ENCODE results near the gene WSCD2.

Gene WSCD2

DNA sequence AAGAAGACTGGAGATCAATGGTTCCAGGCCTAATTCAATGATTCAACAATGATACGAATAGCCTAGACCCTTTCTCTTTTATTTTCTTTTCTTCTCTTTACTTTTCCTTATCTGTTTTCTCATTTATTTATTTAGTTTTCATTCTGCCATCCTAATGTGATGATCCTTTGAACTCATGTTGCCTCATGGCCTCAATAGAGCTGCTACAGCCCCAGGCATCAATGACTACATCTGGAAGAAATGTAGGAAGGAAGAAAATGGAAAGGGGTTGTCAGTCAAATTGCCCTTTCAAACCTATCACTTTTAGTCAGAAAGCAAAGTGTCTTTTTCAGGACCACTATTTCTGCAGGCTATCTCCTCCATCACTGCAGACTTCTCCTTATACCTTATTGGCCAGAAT lies 140.1 kb downstream of the WSCD2 start:
- TF ChIP-seq, protein P1, sequence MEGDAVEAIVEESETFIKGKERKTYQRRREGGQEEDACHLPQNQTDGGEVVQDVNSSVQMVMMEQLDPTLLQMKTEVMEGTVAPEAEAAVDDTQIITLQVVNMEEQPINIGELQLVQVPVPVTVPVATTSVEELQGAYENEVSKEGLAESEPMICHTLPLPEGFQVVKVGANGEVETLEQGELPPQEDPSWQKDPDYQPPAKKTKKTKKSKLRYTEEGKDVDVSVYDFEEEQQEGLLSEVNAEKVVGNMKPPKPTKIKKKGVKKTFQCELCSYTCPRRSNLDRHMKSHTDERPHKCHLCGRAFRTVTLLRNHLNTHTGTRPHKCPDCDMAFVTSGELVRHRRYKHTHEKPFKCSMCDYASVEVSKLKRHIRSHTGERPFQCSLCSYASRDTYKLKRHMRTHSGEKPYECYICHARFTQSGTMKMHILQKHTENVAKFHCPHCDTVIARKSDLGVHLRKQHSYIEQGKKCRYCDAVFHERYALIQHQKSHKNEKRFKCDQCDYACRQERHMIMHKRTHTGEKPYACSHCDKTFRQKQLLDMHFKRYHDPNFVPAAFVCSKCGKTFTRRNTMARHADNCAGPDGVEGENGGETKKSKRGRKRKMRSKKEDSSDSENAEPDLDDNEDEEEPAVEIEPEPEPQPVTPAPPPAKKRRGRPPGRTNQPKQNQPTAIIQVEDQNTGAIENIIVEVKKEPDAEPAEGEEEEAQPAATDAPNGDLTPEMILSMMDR (IDR thresholded peaks at IDR 0.05; ENCODE audit: low read depth, low read length, missing control alignments), result no peak
- in situ Hi-C loops (cut with HindIII; ENCODE audit: low sequenced_read_pairs), result no loop called here
- H3K4me3 ChIP-seq (ENCODE audit: low read depth, low read length), result no peak overlapping the region
- DNase-seq (ENCODE audit: low read depth), result no peak

DNA sequence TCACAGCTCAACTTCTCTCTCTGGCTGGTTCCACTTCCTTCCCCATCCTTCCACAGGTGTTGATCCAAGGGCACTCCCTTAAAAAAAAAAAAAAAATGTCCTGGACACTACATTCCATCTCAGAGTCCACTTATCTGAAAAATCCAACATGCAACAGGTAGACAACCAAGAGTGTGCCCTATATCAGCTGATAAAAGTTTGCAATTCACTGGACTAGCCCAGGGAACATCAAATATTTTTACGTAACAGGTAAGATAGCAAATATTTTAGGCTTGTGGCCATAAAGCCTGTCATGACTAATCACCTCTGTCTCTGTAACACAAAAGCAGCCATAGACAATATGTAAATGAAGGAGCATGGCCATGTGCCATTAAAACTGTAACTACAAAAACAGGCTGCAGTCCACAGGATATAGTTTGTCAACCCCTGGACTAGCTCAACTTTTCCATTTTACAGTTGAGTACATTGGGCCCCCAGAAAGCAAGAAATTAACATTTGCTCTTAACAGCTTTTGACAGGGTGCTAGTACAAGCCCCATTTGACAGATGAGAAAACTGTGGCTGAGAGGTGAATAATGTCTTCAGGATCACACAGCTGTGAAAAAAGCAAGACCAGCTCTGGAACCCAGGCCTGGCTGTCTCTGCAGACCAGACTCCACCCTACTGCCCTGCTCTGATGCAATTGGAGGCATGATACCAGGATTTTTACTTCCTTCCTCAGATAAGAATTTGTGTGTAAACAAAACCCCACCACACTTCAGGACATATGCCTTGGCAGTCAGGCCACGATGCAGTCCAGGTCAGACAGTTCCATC lies 141.2 kb downstream of the WSCD2 start:
- in situ Hi-C loops (cut with HindIII; ENCODE audit: low sequenced_read_pairs), result no loop called here
- no peak for DNase-seq (ENCODE audit: low read depth)
- TF ChIP-seq, protein P1 (IDR thresholded peaks at IDR 0.05; ENCODE audit: low read depth, low read length, missing control alignments), result no peak
- H3K4me3 ChIP-seq (ENCODE audit: low read depth, low read length), result no peak overlapping the region

DNA sequence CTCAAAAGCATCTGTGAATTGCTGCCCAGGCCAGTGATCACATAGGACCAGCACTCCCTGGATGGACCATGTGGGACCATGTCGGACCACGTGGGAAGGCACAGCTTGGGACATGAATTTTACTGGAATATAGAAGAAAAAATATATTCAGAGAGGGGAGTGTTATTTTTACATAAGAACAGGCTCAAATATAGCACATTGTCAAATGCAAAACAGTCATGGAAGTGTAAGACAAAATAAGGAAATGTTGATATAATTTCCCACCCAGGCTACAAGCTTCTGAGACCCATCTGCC lies 141.7 kb downstream of the WSCD2 start:
- H3K4me3 ChIP-seq (ENCODE audit: low read depth, low read length), result no peak overlapping the region
- TF ChIP-seq, protein P1 (IDR thresholded peaks at IDR 0.05; ENCODE audit: low read depth, low read length, missing control alignments), result no peak
- in situ Hi-C loops (cut with HindIII; ENCODE audit: low sequenced_read_pairs), result no loop called here
- no peak for DNase-seq (ENCODE audit: low read depth)

DNA sequence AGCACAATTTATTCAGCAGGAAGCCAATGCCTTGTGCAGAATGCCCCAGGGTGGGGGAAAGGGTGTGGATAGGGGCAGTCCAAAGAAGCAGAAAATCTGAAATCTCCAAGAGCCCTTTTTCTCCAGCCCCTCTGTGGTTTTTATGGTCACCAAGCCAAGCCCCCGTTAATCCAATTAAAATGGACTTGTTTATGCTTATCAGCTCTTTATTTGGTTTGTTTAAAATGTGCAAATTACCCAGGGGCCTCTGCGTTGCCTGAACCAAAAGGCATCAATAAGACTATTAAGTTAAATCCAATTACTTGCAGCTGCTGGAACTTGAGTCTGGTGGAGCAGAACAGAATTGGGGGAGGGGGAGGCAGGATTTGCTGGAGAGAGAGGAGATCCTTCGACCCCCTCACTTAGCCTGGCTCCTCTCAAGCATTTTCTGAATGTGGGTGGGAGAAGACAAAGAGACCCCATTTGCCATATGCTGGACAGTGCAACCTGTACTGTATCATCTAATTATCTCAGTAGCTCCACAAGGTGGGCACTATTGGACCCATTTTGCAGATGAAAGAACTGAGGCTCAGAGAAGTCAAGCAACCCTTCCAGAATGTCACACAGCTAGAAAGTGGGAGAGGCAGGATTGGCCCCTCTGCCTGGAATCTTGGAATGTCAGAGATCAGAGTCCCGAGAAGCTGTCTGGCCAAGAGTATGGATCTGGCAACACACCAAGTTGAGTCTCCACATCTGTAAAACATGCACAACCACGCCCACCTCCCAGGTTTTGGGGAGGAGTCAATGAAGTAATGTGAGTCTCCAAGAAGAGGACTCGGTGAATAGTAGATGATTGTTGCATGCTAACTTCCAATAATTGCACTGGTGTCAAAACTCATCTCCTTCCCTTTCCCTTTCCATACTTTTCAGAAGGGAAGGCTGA lies 143.1 kb downstream of the WSCD2 start:
- TF ChIP-seq, protein P1 (IDR thresholded peaks at IDR 0.05; ENCODE audit: low read depth, low read length, missing control alignments), result no peak
- no peak for DNase-seq (ENCODE audit: low read depth)
- H3K4me3 ChIP-seq (ENCODE audit: low read depth, low read length), result no peak overlapping the region
- in situ Hi-C loops (cut with HindIII; ENCODE audit: low sequenced_read_pairs), result no loop called here

DNA sequence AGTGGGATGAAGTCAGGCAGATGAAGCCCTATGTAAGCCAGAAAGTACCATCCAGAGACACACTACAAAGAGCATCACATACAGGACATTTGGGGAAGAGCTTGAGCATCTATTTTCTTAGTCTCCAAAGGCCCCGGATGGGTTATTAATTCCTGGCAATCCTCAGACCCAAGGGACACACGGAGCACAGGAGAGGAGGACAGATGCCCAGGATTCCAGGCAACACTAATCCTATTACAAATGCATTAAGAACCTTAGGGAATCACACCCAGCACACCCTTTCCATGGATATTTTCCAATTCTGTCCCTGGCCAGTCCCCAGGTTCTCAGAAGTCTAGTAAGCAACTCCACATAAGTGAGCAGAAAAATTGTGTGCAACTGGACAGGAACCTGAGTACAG lies 144.1 kb downstream of the WSCD2 start:
- no peak overlapping the region for H3K4me3 ChIP-seq (ENCODE audit: low read depth, low read length)
- no peak for DNase-seq (ENCODE audit: low read depth)
- in situ Hi-C loops (cut with HindIII; ENCODE audit: low sequenced_read_pairs), result no loop called here
- TF ChIP-seq, protein P1 (IDR thresholded peaks at IDR 0.05; ENCODE audit: low read depth, low read length, missing control alignments), result no peak

DNA sequence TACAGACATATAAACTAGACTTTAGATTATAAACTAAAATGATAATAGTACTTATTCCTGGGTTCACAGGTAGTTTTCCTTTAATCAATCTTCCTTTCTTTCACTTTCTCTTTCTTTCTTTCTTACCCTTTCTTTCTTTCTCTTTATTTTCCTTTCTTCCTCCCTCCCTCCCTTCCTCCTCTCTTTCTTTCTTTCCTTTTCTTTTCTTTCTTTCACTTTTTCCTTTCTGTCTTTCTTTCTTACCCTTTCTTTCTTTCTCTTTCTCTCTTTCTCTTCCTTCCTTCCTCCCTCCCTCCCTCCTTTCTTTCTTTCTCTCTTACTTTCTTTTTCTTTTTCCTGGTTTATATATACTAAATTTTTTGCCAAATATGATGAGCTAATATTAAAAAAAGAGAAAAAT lies 148.5 kb downstream of the WSCD2 start:
- in situ Hi-C loops (cut with HindIII; ENCODE audit: low sequenced_read_pairs), result no loop called here
- no peak overlapping the region for H3K4me3 ChIP-seq (ENCODE audit: low read depth, low read length)
- DNase-seq (ENCODE audit: low read depth), result no peak
- TF ChIP-seq, protein P1 (IDR thresholded peaks at IDR 0.05; ENCODE audit: low read depth, low read length, missing control alignments), result no peak
